NCI-H510A (cell line): ENCODE results near the gene BLTP3B.
"Not testable (repeated sequence)": the region's sequence is repeated elsewhere in the genome, so short reads cannot be mapped to it uniquely, and the experiment has no call there.

Experiments used
- DNase-seq: peaks from one replicate; lab custom pipeline; 2025; lab: John Stamatoyannopoulos, UW

The BLTP3B gene

GRCh38 chr12:100142851-100143559, at the start of gene BLTP3B:
TSS of gene BLTP3B (minus strand) at chr12:100142874. CDS start at chr12:100142635, 239 bp downstream.
- peak; percentile 85 for DNase-seq

GRCh38 chr12:100189636-100190394, 47.1 kb upstream of the BLTP3B start:
- no peak for DNase-seq

- not testable (repeated sequence) for DNase-seq
These were observed 46.4 kb upstream of the BLTP3B start for GRCh38 chr12:100188888-100189635.

GRCh38 chr12:100187857-100188519, 45.3 kb upstream of the BLTP3B start:
- no peak for DNase-seq

GRCh38 chr12:100187068-100187467, 44.4 kb upstream of the BLTP3B start:
- no peak for DNase-seq

GRCh38 chr12:100186071-100186470, 43.4 kb upstream of the BLTP3B start:
- DNase-seq, result no peak

- no peak for DNase-seq
These were observed 42.8 kb upstream of the BLTP3B start for GRCh38 chr12:100185361-100185894.

- DNase-seq, result no peak
These were observed 42.0 kb upstream of the BLTP3B start for GRCh38 chr12:100184549-100185145.

GRCh38 chr12:100179252-100179651, 36.6 kb upstream of the BLTP3B start:
- no peak for DNase-seq

GRCh38 chr12:100176493-100176892, 33.8 kb upstream of the BLTP3B start:
- not testable (repeated sequence) for DNase-seq

GRCh38 chr12:100174495-100174894, 31.8 kb upstream of the BLTP3B start:
- no peak for DNase-seq

GRCh38 chr12:100173111-100173510, 30.4 kb upstream of the BLTP3B start:
- no peak for DNase-seq

GRCh38 chr12:100171248-100171647, 28.6 kb upstream of the BLTP3B start:
- DNase-seq, result no peak

- DNase-seq, result no peak
These were observed 27.7 kb upstream of the BLTP3B start for GRCh38 chr12:100170313-100170858.

GRCh38 chr12:100169345-100169744, 26.7 kb upstream of the BLTP3B start:
- no peak for DNase-seq

- no peak for DNase-seq
These were observed 25.9 kb upstream of the BLTP3B start for GRCh38 chr12:100168562-100168961.

- DNase-seq, result no peak
These were observed 23.6 kb upstream of the BLTP3B start for GRCh38 chr12:100166232-100166631.

GRCh38 chr12:100165356-100165755, 22.7 kb upstream of the BLTP3B start:
- DNase-seq, result no peak

- no peak for DNase-seq
These were observed 21.6 kb upstream of the BLTP3B start for GRCh38 chr12:100164153-100164704.

- DNase-seq, result peak; percentile 76
These were observed 20.9 kb upstream of the BLTP3B start for GRCh38 chr12:100163416-100164152.
